K562 (cell line): ENCODE data around the gene CASTOR1.

Experiments used
- ARID3A ChIP-seq: IDR thresholded peaks from 2 replicates; pipeline ENCODE4 v1.6.1; 2012; ENCODE audit warnings: low read depth, low read length, improper control_type of control experiment, borderline replicate concordance
- CTCF ChIP-seq, 3 experiments: IDR thresholded peaks in 2 of 3; conservative IDR thresholded peaks in 1 of 3; 2 replicates each; pipeline ENCODE4 v1.5.1; 2011 to 2012; ENCODE audit warnings: low read length in 3 of 3, mild to moderate bottlenecking in 3 of 3, control low read depth in 2 of 3, improper control_type of control experiment in 1 of 3, inconsistent platforms in 1 of 3, low read depth in 1 of 3, mixed read lengths in 1 of 3, moderate library complexity in 1 of 3; ENCODE audit not compliant: insufficient read depth in 2 of 3
- JUN ChIP-seq, 2 experiments: sonication (generic) in 1 of 2; formaldehyde crosslinking in 1 of 2; IDR thresholded peaks; 2 replicates each; pipeline versions ENCODE4 v1.6.1 to v1.8.0; 2012 to 2022; ENCODE audit warnings: borderline replicate concordance in 2 of 2, mild to moderate bottlenecking in 2 of 2, improper control_type of control experiment in 1 of 2, low read depth in 1 of 2, low read length in 1 of 2, missing genetic modification reagents in 1 of 2
- NCOA2 ChIP-seq, 2 experiments: fragments of 450-650 bp; IDR thresholded peaks; 2 replicates each; pipeline ENCODE4 v1.6.1; 2018; ENCODE audit warnings: mild to moderate bottlenecking in 2 of 2, moderate library complexity in 1 of 2; ENCODE audit not compliant: partially characterized antibody in 2 of 2
- NRF1 ChIP-seq, 2 experiments: fragments of 450-650 bp; IDR thresholded peaks in 1 of 2; conservative IDR thresholded peaks in 1 of 2; 2 replicates each; pipeline ENCODE4 v1.6.1; 2014; ENCODE audit warnings: mild to moderate bottlenecking in 2 of 2
- NUFIP1 ChIP-seq: fragments of 450-650 bp; IDR thresholded peaks from 2 replicates; pipeline ENCODE4 v1.6.1; 2018; ENCODE audit not compliant: partially characterized antibody
- ZBTB1 ChIP-seq: sonication (generic); formaldehyde crosslinking; IDR thresholded peaks from 2 replicates; pipeline ENCODE4 v1.8.1; 2023; ENCODE audit warnings: missing genetic modification reagents, low read depth, mild to moderate bottlenecking, borderline replicate concordance
- ZNF263 ChIP-seq: sonication (generic); formaldehyde crosslinking; IDR thresholded peaks from 2 replicates; pipeline ENCODE4 v1.8.0; 2022; ENCODE audit warnings: mild to moderate bottlenecking, missing genetic modification reagents, borderline replicate concordance
- ZNF764 ChIP-seq: fragments of 250-450 bp; sonication (Bioruptor Pico); IDR thresholded peaks from 2 replicates; pipeline ENCODE4 v1.4.0; 2020; ENCODE audit warnings: low read depth, mild to moderate bottlenecking, moderate library complexity
- ZNF780A ChIP-seq: fragments of 250-450 bp; sonication (Bioruptor Pico); IDR thresholded peaks from 2 replicates; pipeline ENCODE4 v1.5.0; 2021; ENCODE audit warnings: mild to moderate bottlenecking

DNA sequence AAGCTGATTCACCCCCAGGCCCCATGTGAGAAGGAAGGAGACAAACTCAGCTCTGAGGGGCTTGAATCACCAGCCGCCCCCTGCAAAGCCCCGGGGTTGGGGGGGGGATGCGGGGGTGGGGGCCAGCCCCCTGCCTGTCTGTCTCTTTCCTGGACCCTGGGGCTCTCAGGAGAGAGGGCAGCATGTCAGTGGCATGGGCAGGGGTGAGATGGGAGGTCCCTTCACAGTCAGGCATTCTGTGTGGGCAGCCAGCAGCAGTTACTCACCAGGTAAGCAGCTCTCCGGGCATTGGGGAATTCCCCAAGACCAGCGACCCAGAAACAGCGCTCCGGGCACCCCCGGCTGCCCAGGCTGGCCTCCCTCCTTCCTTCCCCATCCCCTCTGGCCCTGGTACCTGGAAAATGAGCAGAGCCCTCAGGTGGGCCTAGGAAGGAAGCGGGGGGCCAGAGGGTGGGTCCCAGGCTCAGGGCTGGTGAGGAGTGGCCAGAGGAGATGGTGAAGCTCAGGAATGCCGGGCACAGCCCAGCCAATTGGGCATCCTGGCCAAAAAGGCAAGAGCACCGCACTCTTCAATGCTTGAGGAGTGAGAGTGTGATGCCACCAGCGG lies 38.5 kb downstream of the CASTOR1 start:
- no peak for TF ChIP-seq JUN (IDR thresholded peaks at IDR 0.05; ENCODE audit: borderline replicate concordance, low read depth, low read length)
- no peak for TF ChIP-seq JUN (CRISPR knock-in tag; IDR thresholded peaks at IDR 0.05; ENCODE audit: borderline replicate concordance)
- no peak for TF ChIP-seq NRF1 (conservative IDR thresholded peaks at IDR 0.05 in 1 of 2, IDR thresholded peaks at IDR 0.05 in 1 of 2)
- TF ChIP-seq NUFIP1 = no peak
- no peak for TF ChIP-seq ZNF263
- TF ChIP-seq ARID3A = no peak
- TF ChIP-seq CTCF (IDR thresholded peaks at IDR 0.05 in 2 of 3, conservative IDR thresholded peaks at IDR 0.05 in 1 of 3; ENCODE audit: insufficient read depth in 2 of 3, low read depth in 1 of 3, low read length in 3 of 3) = no peak
- TF ChIP-seq NCOA2 (IDR thresholded peaks at IDR 0.05; ENCODE audit: partially characterized antibody in 2 of 2) = no peak
- TF ChIP-seq ZBTB1 (CRISPR knock-in tag) = no peak
- TF ChIP-seq ZNF764 (CRISPR knock-in tag) = no peak
- no peak for TF ChIP-seq ZNF780A (CRISPR knock-in tag)
